D721Med (cell line): ENCODE measurements around the gene MUC12.

ENCODE experiments used
- DNase-seq: peaks from one replicate; pipeline ENCODE4 v3.0.0; 2011; ENCODE audit warnings: low spot score; ENCODE audit not compliant: insufficient read length
- FAIRE-seq: peaks from 2 replicates; lab custom pipeline; 2011; peaks lifted over from hg19 to GRCh38; lab: Jason Lieb, UNC
- TF ChIP-seq, protein P1 (sequence below): IDR thresholded peaks from 2 replicates; pipeline ENCODE4 v1.5.1; 2012; ENCODE audit warnings: mild to moderate bottlenecking, control low read depth; ENCODE audit not compliant: insufficient read depth; ENCODE audit errors: missing control alignments

MUC12 gene

DNA sequence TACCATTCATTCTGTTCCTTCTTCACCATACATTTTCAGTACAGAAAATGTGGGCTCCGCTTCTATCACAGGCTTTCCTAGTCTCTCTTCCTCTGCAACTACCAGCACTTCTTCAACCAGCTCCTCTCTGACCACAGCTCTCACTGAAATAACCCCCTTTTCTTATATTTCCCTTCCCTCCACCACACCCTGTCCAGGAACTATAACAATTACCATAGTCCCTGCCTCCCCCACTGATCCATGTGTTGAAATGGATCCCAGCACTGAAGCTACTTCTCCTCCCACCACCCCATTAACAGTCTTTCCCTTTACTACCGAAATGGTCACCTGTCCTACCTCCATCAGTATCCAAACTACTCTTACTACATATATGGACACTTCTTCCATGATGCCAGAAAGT is 9.5 kb upstream of the MUC12 start:
- no peak for DNase-seq
- no peak for FAIRE-seq
- TF ChIP-seq, protein P1, sequence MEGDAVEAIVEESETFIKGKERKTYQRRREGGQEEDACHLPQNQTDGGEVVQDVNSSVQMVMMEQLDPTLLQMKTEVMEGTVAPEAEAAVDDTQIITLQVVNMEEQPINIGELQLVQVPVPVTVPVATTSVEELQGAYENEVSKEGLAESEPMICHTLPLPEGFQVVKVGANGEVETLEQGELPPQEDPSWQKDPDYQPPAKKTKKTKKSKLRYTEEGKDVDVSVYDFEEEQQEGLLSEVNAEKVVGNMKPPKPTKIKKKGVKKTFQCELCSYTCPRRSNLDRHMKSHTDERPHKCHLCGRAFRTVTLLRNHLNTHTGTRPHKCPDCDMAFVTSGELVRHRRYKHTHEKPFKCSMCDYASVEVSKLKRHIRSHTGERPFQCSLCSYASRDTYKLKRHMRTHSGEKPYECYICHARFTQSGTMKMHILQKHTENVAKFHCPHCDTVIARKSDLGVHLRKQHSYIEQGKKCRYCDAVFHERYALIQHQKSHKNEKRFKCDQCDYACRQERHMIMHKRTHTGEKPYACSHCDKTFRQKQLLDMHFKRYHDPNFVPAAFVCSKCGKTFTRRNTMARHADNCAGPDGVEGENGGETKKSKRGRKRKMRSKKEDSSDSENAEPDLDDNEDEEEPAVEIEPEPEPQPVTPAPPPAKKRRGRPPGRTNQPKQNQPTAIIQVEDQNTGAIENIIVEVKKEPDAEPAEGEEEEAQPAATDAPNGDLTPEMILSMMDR, result no peak

DNA sequence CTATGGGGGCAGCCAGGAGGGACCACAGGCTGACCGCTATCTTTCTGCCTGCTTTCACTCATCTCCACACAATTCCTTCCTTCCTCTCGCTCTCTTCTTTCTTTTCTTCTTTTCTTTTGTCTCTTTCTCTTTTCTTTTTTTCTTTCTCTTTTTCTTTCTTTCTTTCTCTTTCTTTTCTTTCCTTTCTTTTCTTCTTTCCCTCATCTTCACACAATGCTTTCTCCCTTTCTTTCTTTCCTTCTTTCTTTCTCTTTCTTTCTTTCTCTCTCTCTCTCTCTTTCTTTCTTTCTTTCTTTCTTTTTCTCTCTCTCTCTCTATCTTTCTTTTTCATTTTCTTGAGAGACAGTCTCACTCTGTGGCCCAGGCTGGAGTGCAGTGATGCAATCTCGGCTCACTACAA is 6.8 kb upstream of the MUC12 start:
- DNase-seq, result no peak
- no peak for FAIRE-seq
- TF ChIP-seq, protein P1, result no peak

DNA sequence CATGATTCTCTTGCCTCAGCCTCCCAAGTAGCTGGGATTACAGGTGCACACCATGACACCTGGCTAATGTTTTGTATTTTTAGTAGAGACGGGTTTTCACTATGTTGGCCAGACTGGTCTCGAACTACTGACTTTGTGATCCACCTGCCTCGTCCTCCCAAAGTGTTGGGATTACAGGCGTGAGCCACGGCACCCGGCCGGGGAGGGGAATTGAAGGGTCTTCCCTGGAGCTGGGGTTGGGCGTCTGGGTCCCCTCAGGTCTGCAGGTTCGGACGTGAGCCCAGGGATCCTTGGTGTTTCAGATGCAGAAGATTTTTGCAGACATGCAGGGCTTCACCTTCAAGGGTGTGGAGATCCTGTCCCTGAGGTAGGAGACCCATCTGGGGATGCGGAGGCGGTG is 6.0 kb upstream of the MUC12 start:
- no peak for FAIRE-seq

DNA sequence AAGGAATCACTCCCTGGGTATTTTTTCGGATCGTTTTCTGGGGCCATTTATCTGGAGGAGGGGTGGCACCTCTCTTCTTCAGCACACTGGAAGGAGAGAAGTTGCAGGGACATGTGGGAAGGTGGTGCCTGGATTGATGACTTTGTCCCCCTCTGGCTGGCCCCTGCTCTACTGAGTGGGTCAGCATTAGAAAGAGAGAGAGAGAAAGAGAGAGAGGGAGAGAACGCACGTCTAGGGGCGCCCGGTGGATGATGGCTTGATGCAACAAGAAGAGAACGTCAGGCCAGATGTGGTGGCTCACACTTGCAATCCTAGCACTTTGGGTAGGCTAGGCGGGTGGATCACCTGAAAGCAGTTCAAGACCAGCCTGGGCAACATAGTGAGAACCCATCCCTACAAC is 5.5 kb upstream of the MUC12 start:
- no peak for DNase-seq
- no peak for FAIRE-seq
- TF ChIP-seq, protein P1, result no peak

More for the DNA sequence above, 6.0 kb upstream of the MUC12 start:
- DNase-seq, result no peak
- TF ChIP-seq, protein P1, result no peak

GRCh38 chr7:100964630-100965029 is 4.7 kb upstream of the MUC12 start:
- no peak for DNase-seq
- FAIRE-seq, result no peak
- TF ChIP-seq, protein P1, result no peak

DNA sequence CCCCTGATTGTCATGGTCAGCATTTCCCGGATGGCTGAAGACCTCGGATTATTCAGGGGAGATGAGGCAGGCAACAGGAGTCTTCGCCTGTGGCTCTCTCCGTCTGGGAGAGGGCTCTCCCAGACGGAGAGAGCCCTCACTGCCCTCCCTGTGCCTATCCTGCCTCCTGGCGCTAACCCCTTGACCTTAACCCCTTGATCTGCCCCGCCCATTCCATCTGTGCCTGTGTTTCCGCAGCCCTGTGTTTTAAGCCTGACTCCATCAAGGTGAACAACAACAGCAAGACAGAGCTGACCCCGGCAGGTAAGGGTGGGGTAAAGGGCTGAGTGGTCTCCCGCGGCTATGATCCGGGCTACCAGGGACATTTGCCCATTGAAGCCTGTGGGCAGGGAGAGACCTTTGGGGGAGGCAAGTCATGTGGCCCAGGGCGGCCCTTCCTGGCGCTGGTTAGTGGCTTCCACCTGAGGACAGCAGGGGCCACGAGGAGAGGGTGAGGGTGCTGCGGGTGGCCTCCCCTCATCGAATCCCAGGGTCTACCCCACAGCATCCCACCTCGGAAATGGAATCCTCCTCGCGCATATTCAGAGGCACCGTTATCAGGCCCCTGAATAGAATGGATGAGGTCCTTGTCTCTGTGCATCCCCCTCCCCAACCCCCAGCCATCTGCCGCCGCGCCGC is 4.2 kb upstream of the MUC12 start:
- FAIRE-seq (no peak), DNase-seq (no peak)
- TF ChIP-seq, protein P1, result no peak

- DNase-seq (peak; percentile 77), FAIRE-seq (no peak)
- TF ChIP-seq, protein P1, result peak; percentile 85
These were observed 3.4 kb upstream of the MUC12 start for GRCh38 chr7:100965723-100966541.
